Measurements from ENCODE around the gene KRT76. TPM values are rescaled to one million over a fixed set of nuclear protein-coding genes. Genes with fewer than 3 reads are reported as not detected.

The KRT76 gene
- total RNA-seq, 4 donors from 2014 or later, result not detected

- H3K36me3 ChIP-seq, result no peaks in the 10 kb centered on the region
- no peaks in the 10 kb centered on the region for H3K4me1 ChIP-seq
- H3K4me3 ChIP-seq, result no peak overlapping the region
- DNase-seq (no peak), ATAC-seq (no peak)
- no peak overlapping the region for H3K27ac ChIP-seq
- TF ChIP-seq POLR2A (IDR thresholded peaks at IDR 0.05), result no peak
- no peak for TF ChIP-seq CTCF (IDR thresholded peaks at IDR 0.05 in 4 of 5, conservative IDR thresholded peaks at IDR 0.05 in 1 of 5)
- no peaks in the 10 kb centered on the region for H3K27me3 ChIP-seq
- H3K9me3 ChIP-seq, result no peaks in the 10 kb centered on the region
- in situ Hi-C loops (cut with MboI; ENCODE audit: low sequenced_read_pairs in 4 of 4) (no loop called here), intact Hi-C loops (cut with DNase I; ENCODE audit: low total_unique reads) (no loop called here)
These were observed 25.3 kb upstream of the KRT76 start for GRCh38 chr12:52802442-52802841.

- intact Hi-C loops (cut with DNase I; ENCODE audit: low total_unique reads), result no loop called here
- no peak for ATAC-seq
- no peak for TF ChIP-seq POLR2A (IDR thresholded peaks at IDR 0.05)
- TF ChIP-seq CTCF (IDR thresholded peaks at IDR 0.05 in 4 of 5, conservative IDR thresholded peaks at IDR 0.05 in 1 of 5), result no peak
These were observed 24.6 kb upstream of the KRT76 start for GRCh38 chr12:52801773-52802172.

GRCh38 chr12:52800259-52800917 lies 23.2 kb upstream of the KRT76 start:
- H3K36me3 ChIP-seq, result no peaks in the 10 kb centered on the region
- intact Hi-C loops (cut with DNase I; ENCODE audit: low total_unique reads) (no loop called here), in situ Hi-C loops (cut with MboI; ENCODE audit: low sequenced_read_pairs in 4 of 4) (no loop called here)
- no peaks in the 10 kb centered on the region for H3K27me3 ChIP-seq
- H3K27ac ChIP-seq, result no peak overlapping the region
- no peak for DNase-seq
- no peak for TF ChIP-seq CTCF (IDR thresholded peaks at IDR 0.05 in 4 of 5, conservative IDR thresholded peaks at IDR 0.05 in 1 of 5)
- H3K4me1 ChIP-seq, result no peaks in the 10 kb centered on the region
- ATAC-seq, result no peak
- no peaks in the 10 kb centered on the region for H3K9me3 ChIP-seq
- H3K4me3 ChIP-seq, result no peak overlapping the region

More at GRCh38 chr12:52801773-52802172, 24.6 kb upstream of the KRT76 start:
- in situ Hi-C loops (cut with MboI; ENCODE audit: low sequenced_read_pairs in 4 of 4), result no loop called here
- no peaks in the 10 kb centered on the region for H3K36me3 ChIP-seq
- no peaks in the 10 kb centered on the region for H3K27me3 ChIP-seq
- H3K4me1 ChIP-seq, result no peaks in the 10 kb centered on the region
- no peak overlapping the region for H3K27ac ChIP-seq
- no peak overlapping the region for H3K4me3 ChIP-seq
- no peak for DNase-seq
- H3K9me3 ChIP-seq, result no peaks in the 10 kb centered on the region

- Histone ChIP-seq H3K9me3 (no peaks in the 10 kb centered on the region), H3K4me1 (no peaks in the 10 kb centered on the region), H3K36me3 (no peaks in the 10 kb centered on the region), H3K27me3 (no peaks in the 10 kb centered on the region), H3K4me3 (no peak overlapping the region), H3K27ac (no peak overlapping the region)
- in situ Hi-C loops (cut with MboI; ENCODE audit: low sequenced_read_pairs in 4 of 4) (no loop called here), intact Hi-C loops (cut with DNase I; ENCODE audit: low total_unique reads) (no loop called here)
- DNase-seq (no peak), ATAC-seq (no peak)
- no peak for TF ChIP-seq CTCF (IDR thresholded peaks at IDR 0.05 in 4 of 5, conservative IDR thresholded peaks at IDR 0.05 in 1 of 5)
- TF ChIP-seq POLR2A (IDR thresholded peaks at IDR 0.05), result no peak
These were observed 22.5 kb upstream of the KRT76 start for GRCh38 chr12:52799505-52800211.

Measured in gastrocnemius medialis (tissue), 4 donors.